HL-60/S4 treated with retinoic acid at 250 ng/mL for 4 days and 3 days (cell line): Measurements from ENCODE around the gene MAP3K21.

Experiments
- in situ Hi-C: fragments of 300-500 bp; cut with MboI; formaldehyde crosslinking; loops from 2 replicates; pipeline ENCODE4 v1.7.0; 2022; ENCODE audit warnings: low sequenced_read_pairs

MAP3K21 gene

GRCh38 chr1:233327651-233328141 is at the start of gene MAP3K21:
Gene MAP3K21 (plus strand): TSS chr1:233327724. CDS start chr1:233328029, 305 bp downstream.
- in situ Hi-C loops, result no loop called here

- in situ Hi-C loops, result no loop called here
Observed at GRCh38 chr1:233278631-233279030, 48.9 kb upstream of the MAP3K21 start.

DNA sequence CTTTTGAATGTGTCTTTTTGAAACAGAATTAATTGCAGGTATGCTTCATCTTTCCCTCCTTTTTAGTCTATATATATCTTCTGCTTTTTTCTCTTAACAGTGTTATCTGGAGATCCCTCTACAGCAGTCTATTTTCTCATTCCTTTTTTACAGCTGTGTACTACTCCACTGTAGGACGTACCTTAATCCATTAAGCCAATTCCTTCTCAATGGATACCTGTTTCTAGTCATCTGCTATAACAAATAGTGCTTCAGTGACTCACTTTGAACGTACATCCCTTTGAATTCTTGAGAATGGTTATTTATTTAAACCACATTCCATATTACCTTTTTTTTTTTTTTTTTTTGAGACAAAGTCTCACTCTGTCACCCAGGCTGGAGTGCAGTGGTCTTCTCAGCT is 47.6 kb upstream of the MAP3K21 start:
- in situ Hi-C loops, result no loop called here

GRCh38 chr1:233281711-233282581 is 45.6 kb upstream of the MAP3K21 start:
- in situ Hi-C loops, result no loop called here

DNA sequence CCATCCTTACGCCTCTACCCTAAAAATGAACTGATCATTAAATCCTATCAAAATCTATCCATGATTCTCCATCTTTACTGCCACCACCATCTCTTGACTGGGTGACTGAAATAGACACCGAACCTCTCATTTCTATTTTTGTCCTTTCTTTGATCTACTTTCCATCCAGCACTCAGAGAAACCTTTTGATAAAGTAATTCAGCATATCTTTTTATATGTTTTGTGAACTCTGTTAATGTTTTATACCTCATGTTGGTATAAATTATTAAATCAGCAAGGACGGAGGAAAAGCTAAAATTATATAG is 45.0 kb upstream of the MAP3K21 start:
- in situ Hi-C loops, result no loop called here

DNA sequence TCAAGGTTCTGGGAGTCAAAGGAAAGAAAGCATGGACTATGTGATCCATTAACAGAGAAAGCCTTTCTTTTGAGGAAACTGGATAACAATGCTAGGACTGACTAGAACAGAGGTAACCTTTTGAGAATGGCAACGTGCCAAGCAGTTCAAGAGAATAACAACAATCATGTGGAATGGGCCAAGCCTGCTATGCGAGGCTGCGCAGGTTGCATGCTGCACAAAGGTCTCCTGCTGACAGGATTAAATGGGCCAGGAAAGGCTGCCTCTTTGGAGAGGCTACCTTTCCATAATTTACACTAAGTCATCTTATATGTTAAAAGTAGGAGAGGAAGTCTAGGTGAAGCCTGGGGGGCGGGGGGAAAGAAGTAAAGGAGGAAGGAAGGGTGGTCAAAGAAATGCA is 37.8 kb upstream of the MAP3K21 start:
- in situ Hi-C loops, result no loop called here

GRCh38 chr1:233290396-233291034 is 37.0 kb upstream of the MAP3K21 start:
- in situ Hi-C loops, result no loop called here

- in situ Hi-C loops, result no loop called here
Observed at GRCh38 chr1:233293556-233294446, 33.7 kb upstream of the MAP3K21 start.

DNA sequence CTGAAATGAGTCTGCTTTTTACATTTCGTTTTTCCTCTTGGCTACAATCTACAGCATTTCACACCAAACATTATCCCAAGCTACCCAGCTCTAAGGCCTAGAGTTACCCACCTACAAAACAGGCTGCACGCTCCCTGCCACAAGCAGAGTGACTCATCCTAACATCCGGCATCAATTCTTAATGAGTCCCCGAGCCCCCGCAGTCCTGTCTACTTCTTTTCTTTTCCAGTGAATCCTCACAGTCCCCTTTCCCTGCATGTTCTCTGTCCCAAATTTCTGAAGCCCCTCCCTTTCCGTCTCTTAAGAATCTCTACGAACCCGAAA is 32.6 kb upstream of the MAP3K21 start:
- in situ Hi-C loops, result no loop called here

DNA sequence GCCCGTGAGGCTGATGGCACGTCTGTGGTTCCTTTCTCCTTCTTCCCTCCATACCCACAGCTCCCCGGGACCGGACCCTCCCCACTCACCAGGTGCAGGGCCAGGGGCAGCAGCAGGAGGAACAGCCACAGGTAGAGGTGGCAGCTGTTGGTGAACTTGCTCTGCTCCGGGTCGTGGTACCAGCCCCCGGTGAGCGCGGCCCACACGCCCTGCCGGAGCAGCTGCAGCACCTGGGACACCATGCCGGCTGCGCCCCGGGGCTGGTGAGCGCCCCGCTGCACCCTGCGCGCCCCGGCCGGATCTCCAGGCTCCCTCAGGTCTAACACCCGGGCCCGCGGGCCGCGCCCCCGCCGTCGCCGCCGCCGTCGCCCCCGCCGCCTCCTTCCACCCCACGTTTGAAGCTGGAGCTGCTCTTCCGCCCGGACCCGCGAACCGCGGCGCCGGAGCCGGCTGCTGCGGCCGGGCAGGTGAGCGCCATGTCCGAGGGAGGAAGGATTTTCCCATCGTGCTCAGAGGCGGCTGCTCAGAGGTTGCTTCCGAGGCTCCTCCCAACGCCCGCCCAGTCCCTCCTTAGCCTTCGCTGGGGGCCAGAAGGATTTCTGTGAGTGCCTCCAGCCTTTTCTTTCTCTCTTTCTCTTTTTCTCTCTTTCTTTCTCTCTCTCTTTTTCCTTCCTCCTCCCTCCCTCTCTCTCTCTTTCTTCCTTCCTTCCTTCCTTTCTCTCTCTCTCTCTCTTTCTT is 32.1 kb upstream of the MAP3K21 start, which contains the start of gene PCNX2:
Gene PCNX2 (minus strand): TSS at position 489 of the 738 bp plus-strand sequence. CDS start 247 bp downstream, at position 242.
- in situ Hi-C loops, result no loop called here

DNA sequence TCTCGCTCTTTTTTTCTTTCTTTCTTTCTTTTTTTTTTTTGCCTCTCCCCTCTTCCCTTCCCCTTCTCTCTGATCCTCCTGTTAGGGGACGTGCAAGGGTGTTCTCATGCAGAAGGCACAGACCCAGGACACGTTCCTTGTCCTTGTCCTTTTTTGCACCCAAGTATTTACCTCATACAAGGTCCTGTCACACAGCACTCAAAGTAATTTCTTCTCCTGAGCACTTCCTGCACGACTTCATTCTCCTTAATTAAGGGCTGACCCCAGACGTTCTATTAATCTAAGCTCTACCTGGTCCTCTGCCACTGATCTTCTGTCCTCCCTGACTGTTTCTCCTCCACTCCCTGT is 31.6 kb upstream of the MAP3K21 start:
- in situ Hi-C loops, result no loop called here

- in situ Hi-C loops, result no loop called here
Observed at GRCh38 chr1:233299450-233299849, 28.1 kb upstream of the MAP3K21 start.

- in situ Hi-C loops, result loop anchor here (25.0 kb wide), 1 partner anchor 762 kb away; no protein-coding TSS in a partner anchor
Observed at GRCh38 chr1:233300326-233300725, 27.2 kb upstream of the MAP3K21 start.

GRCh38 chr1:233304489-233305102 is 22.9 kb upstream of the MAP3K21 start:
- in situ Hi-C loops, result loop anchor here (25.0 kb wide), 1 partner anchor 758 kb away; no protein-coding TSS in a partner anchor

- in situ Hi-C loops, result loop anchor here (25.0 kb wide), 1 partner anchor 749 kb away; no protein-coding TSS in a partner anchor
Observed at GRCh38 chr1:233313434-233314155, 13.9 kb upstream of the MAP3K21 start.

DNA sequence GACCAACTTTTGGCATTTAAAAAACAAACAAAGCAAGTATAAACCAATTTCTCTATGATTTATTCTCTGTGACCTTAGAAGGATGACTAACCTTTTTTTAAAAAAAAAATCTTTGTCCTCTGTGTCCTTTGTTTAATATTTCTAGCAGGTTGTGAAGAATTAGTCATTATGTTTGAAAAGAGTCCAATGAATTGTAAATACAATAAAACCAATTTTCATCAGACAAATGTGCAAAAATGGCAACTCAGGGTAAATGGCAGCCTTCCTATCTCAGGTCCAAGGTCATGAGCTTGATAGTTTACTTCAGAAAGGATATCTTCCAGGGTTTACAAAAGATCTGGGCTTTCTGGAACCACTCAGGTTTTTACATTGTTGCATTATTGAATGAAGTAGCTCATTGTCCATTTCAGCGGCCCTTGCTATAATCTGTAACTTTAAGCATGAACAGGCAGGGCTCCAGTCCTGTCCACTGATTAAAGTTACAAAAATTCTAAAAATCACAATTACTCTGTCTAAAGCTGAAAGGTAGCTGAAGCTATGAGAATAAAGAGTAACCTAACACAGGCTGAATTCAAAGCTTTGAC is 11.7 kb upstream of the MAP3K21 start:
- in situ Hi-C loops, result loop anchor here (25.0 kb wide), 1 partner anchor 746 kb away; no protein-coding TSS in a partner anchor

GRCh38 chr1:233316473-233316872 is 11.1 kb upstream of the MAP3K21 start:
- in situ Hi-C loops, result loop anchor here (25.0 kb wide), 1 partner anchor 746 kb away; no protein-coding TSS in a partner anchor

- in situ Hi-C loops, result loop anchor here (25.0 kb wide), 1 partner anchor 743 kb away; no protein-coding TSS in a partner anchor
Observed at GRCh38 chr1:233319272-233319671, 8.3 kb upstream of the MAP3K21 start.

DNA sequence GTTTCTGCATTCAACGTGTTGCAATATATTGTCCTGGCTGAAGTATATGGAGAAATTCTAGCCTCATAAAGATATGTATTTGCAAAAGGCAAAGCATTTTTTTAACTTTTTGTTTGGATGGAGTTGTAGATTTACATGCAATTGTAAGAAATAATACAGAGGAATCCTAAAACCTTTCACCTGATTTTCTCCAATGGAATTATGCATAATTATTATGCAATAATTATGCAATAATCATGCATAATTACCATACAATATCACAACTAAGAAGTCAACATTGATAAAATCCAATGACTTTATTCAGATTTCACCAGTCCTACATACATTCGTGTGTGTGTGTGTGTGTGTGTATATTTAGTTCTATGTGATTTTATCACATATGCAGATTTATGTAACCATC is 7.5 kb upstream of the MAP3K21 start:
- in situ Hi-C loops, result loop anchor here (25.0 kb wide), 1 partner anchor 742 kb away; no protein-coding TSS in a partner anchor
